ENCODE measurements around the gene KIF21A.

- TF ChIP-seq CTCF (IDR thresholded peaks at IDR 0.05) (no peak), POLR2A (IDR thresholded peaks at IDR 0.05) (no peak)
Measured at GRCh38 chr12:39309516-39309915, 133.4 kb downstream of the KIF21A start.
